Stimulated activated naive CD8-positive, alpha-beta T cell treated with anti-CD3 and anti-CD28 coated beads, Interleukin-15, Interleukin-2, amounts not matched to agents 100 ng/mL and 50 ng/mL, for 24 hours (primary cell): Measurements from ENCODE around the gene CNTNAP2.

Experiments
- H3K27ac Mint-ChIP-seq: one replicate; pipeline ENCODE4 v1.8.0; 2021; ENCODE audit warnings: mild to moderate bottlenecking, mixed read lengths
- H3K27me3 Mint-ChIP-seq: one replicate; pipeline ENCODE4 v1.8.0; 2021; ENCODE audit warnings: mixed read lengths
- H3K36me3 Mint-ChIP-seq: one replicate; pipeline ENCODE4 v1.8.0; 2021; ENCODE audit warnings: low read depth, mixed read lengths
- H3K4me1 Mint-ChIP-seq: one replicate; pipeline ENCODE4 v1.8.0; 2021; ENCODE audit warnings: low read depth, mixed read lengths
- H3K4me3 Mint-ChIP-seq: one replicate; pipeline ENCODE4 v1.8.0; 2021; ENCODE audit warnings: mild to moderate bottlenecking, mixed read lengths
- H3K9me3 Mint-ChIP-seq: one replicate; pipeline ENCODE4 v1.8.0; 2021; ENCODE audit warnings: mixed read lengths

The CNTNAP2 gene

GRCh38 chr7:148374396-148375259 is 2258.0 kb downstream of the CNTNAP2 start:
- Mint-ChIP-seq H3K27ac (no peak overlapping the region), H3K4me1 (no peaks in the 10 kb centered on the region), H3K27me3 (no peaks in the 10 kb centered on the region), H3K9me3 (no peaks in the 10 kb centered on the region), H3K36me3 (no peaks in the 10 kb centered on the region), H3K4me3 (no peak overlapping the region)

GRCh38 chr7:148379677-148380076 is 2263.1 kb downstream of the CNTNAP2 start:
- no peaks in the 10 kb centered on the region for H3K9me3 Mint-ChIP-seq
- H3K36me3 Mint-ChIP-seq, result no peaks in the 10 kb centered on the region
- H3K4me3 Mint-ChIP-seq, result no peak overlapping the region
- no peaks in the 10 kb centered on the region for H3K4me1 Mint-ChIP-seq
- H3K27me3 Mint-ChIP-seq, result no peaks in the 10 kb centered on the region
- H3K27ac Mint-ChIP-seq, result no peak overlapping the region

GRCh38 chr7:148380596-148381419 is 2264.2 kb downstream of the CNTNAP2 start:
- H3K4me1 Mint-ChIP-seq, result no peaks in the 10 kb centered on the region
- H3K4me3 Mint-ChIP-seq, result no peak overlapping the region
- H3K36me3 Mint-ChIP-seq, result no peaks in the 10 kb centered on the region
- H3K9me3 Mint-ChIP-seq, result no peaks in the 10 kb centered on the region
- H3K27ac Mint-ChIP-seq, result no peak overlapping the region
- no peaks in the 10 kb centered on the region for H3K27me3 Mint-ChIP-seq

- Mint-ChIP-seq H3K36me3 (no peaks in the 10 kb centered on the region), H3K27me3 (no peaks in the 10 kb centered on the region), H3K4me3 (no peak overlapping the region), H3K27ac (no peak overlapping the region), H3K9me3 (no peaks in the 10 kb centered on the region), H3K4me1 (no peaks in the 10 kb centered on the region)
These were observed 2266.0 kb downstream of the CNTNAP2 start for GRCh38 chr7:148382596-148382995.

GRCh38 chr7:148383651-148384050 is 2267.1 kb downstream of the CNTNAP2 start:
- Mint-ChIP-seq H3K36me3 (no peaks in the 10 kb centered on the region), H3K4me3 (no peak overlapping the region), H3K4me1 (no peaks in the 10 kb centered on the region), H3K27ac (no peak overlapping the region), H3K27me3 (no peaks in the 10 kb centered on the region), H3K9me3 (no peaks in the 10 kb centered on the region)

- H3K27me3 Mint-ChIP-seq, result no peaks in the 10 kb centered on the region
- H3K4me1 Mint-ChIP-seq, result no peaks in the 10 kb centered on the region
- H3K27ac Mint-ChIP-seq, result no peak overlapping the region
- H3K9me3 Mint-ChIP-seq, result peaks cover 8% of the 10 kb centered on the region
- H3K36me3 Mint-ChIP-seq, result peaks cover 5% of the 10 kb centered on the region
- no peak overlapping the region for H3K4me3 Mint-ChIP-seq
These were observed 2268.5 kb downstream of the CNTNAP2 start for GRCh38 chr7:148385009-148385682.

- Mint-ChIP-seq H3K27me3 (peaks cover 8% of the 10 kb centered on the region), H3K4me3 (no peak overlapping the region), H3K27ac (no peak overlapping the region), H3K9me3 (peaks cover 8% of the 10 kb centered on the region), H3K36me3 (peaks cover 5% of the 10 kb centered on the region), H3K4me1 (no peaks in the 10 kb centered on the region)
These were observed 2273.8 kb downstream of the CNTNAP2 start for GRCh38 chr7:148390381-148390780.

GRCh38 chr7:148391591-148391990 is 2275.0 kb downstream of the CNTNAP2 start:
- peaks cover 8% of the 10 kb centered on the region for H3K9me3 Mint-ChIP-seq
- no peak overlapping the region for H3K27ac Mint-ChIP-seq
- no peaks in the 10 kb centered on the region for H3K4me1 Mint-ChIP-seq
- peaks cover 5% of the 10 kb centered on the region for H3K36me3 Mint-ChIP-seq
- peaks cover 14% of the 10 kb centered on the region for H3K27me3 Mint-ChIP-seq
- H3K4me3 Mint-ChIP-seq, result no peak overlapping the region

GRCh38 chr7:148394582-148394981 is 2278.0 kb downstream of the CNTNAP2 start:
- Mint-ChIP-seq H3K27ac (no peak overlapping the region), H3K4me3 (no peak overlapping the region), H3K9me3 (peaks cover under 1% of the 10 kb centered on the region), H3K27me3 (peaks cover 38% of the 10 kb centered on the region), H3K4me1 (no peaks in the 10 kb centered on the region), H3K36me3 (no peaks in the 10 kb centered on the region)

- Mint-ChIP-seq H3K4me1 (no peaks in the 10 kb centered on the region), H3K27me3 (peaks cover 46% of the 10 kb centered on the region), H3K4me3 (no peak overlapping the region), H3K36me3 (no peaks in the 10 kb centered on the region), H3K9me3 (no peaks in the 10 kb centered on the region), H3K27ac (no peak overlapping the region)
These were observed 2278.8 kb downstream of the CNTNAP2 start for GRCh38 chr7:148395352-148395811.

GRCh38 chr7:148395990-148396716 is 2279.6 kb downstream of the CNTNAP2 start:
- Mint-ChIP-seq H3K27me3 (peaks cover 52% of the 10 kb centered on the region), H3K4me3 (no peak overlapping the region), H3K4me1 (no peaks in the 10 kb centered on the region), H3K9me3 (no peaks in the 10 kb centered on the region), H3K27ac (no peak overlapping the region), H3K36me3 (no peaks in the 10 kb centered on the region)

- Mint-ChIP-seq H3K27me3 (peaks cover 58% of the 10 kb centered on the region), H3K9me3 (no peaks in the 10 kb centered on the region), H3K27ac (no peak overlapping the region)
These were observed 2280.5 kb downstream of the CNTNAP2 start for GRCh38 chr7:148397056-148397455.

GRCh38 chr7:148397551-148397950 is 2280.9 kb downstream of the CNTNAP2 start:
- peaks cover 62% of the 10 kb centered on the region for H3K27me3 Mint-ChIP-seq
- no peaks in the 10 kb centered on the region for H3K4me1 Mint-ChIP-seq
- no peak overlapping the region for H3K4me3 Mint-ChIP-seq
- H3K9me3 Mint-ChIP-seq, result no peaks in the 10 kb centered on the region
- H3K27ac Mint-ChIP-seq, result no peak overlapping the region
- no peaks in the 10 kb centered on the region for H3K36me3 Mint-ChIP-seq

More at GRCh38 chr7:148397056-148397455, 2280.5 kb downstream of the CNTNAP2 start:
- Mint-ChIP-seq H3K36me3 (no peaks in the 10 kb centered on the region), H3K4me1 (no peaks in the 10 kb centered on the region), H3K4me3 (no peak overlapping the region)

GRCh38 chr7:148397985-148398384 is 2281.4 kb downstream of the CNTNAP2 start:
- no peaks in the 10 kb centered on the region for H3K9me3 Mint-ChIP-seq
- H3K36me3 Mint-ChIP-seq, result no peaks in the 10 kb centered on the region
- no peak overlapping the region for H3K27ac Mint-ChIP-seq
- peaks cover 62% of the 10 kb centered on the region for H3K27me3 Mint-ChIP-seq
- H3K4me1 Mint-ChIP-seq, result no peaks in the 10 kb centered on the region
- H3K4me3 Mint-ChIP-seq, result no peak overlapping the region
